Measurements from ENCODE around the gene ARID2.

ARID2 gene

GRCh38 chr12:45827974-45828373, 98.5 kb downstream of the ARID2 start:
- Histone ChIP-seq H3F3A (ENCODE audit: insufficient read depth) (peaks cover 9% of the 10 kb centered on the region; the same call in 1 of the 2 replicates), H3K79me2 (ENCODE audit: insufficient read depth, low read length) (no peaks in the 10 kb centered on the region)

GRCh38 chr12:45828402-45828801, 98.9 kb downstream of the ARID2 start:
- Histone ChIP-seq H2AFZ (ENCODE audit: low read depth, low read length, severe bottlenecking) (no peak overlapping the region), H3K4me2 (ENCODE audit: low read depth, low read length, poor library complexity, severe bottlenecking) (no peak overlapping the region), H3K27ac (ENCODE audit: low read depth, low read length) (no peak overlapping the region), H3F3A (ENCODE audit: insufficient read depth) (peaks cover 9% of the 10 kb centered on the region; the same call in 1 of the 2 replicates), H4K20me1 (ENCODE audit: low read depth, low read length) (no peaks in the 10 kb centered on the region), H3K9me2 (replicated peaks; ENCODE audit: insufficient read depth, low read length) (no peaks in the 10 kb centered on the region), H3K9ac (ENCODE audit: low read length) (no peak overlapping the region), H3K79me2 (ENCODE audit: insufficient read depth, low read length) (no peaks in the 10 kb centered on the region), H3K4me3 (ENCODE audit: insufficient read depth, low read length, poor library complexity, severe bottlenecking) (no peak overlapping the region), H3K27me3 (ENCODE audit: low read length) (no peaks in the 10 kb centered on the region), H3K36me3 (ENCODE audit: low read length) (peaks cover 19% of the 10 kb centered on the region), H3K9me3 (ENCODE audit: insufficient read depth, low read length) (no peaks in the 10 kb centered on the region)
- TF ChIP-seq EZH2phosphoT487 (conservative IDR thresholded peaks at IDR 0.05; ENCODE audit: low read length), result no peak

More at GRCh38 chr12:45827974-45828373, 98.5 kb downstream of the ARID2 start:
- H3K9me2 ChIP-seq (replicated peaks; ENCODE audit: insufficient read depth, low read length), result no peaks in the 10 kb centered on the region
- no peak overlapping the region for H3K4me2 ChIP-seq (ENCODE audit: low read depth, low read length, poor library complexity, severe bottlenecking)
- H3K9me3 ChIP-seq (ENCODE audit: insufficient read depth, low read length), result no peaks in the 10 kb centered on the region
- H3K27me3 ChIP-seq (ENCODE audit: low read length), result no peaks in the 10 kb centered on the region
- no peak overlapping the region for H3K27ac ChIP-seq (ENCODE audit: low read depth, low read length)
- H3K36me3 ChIP-seq (ENCODE audit: low read length), result peaks cover 19% of the 10 kb centered on the region
- TF ChIP-seq CTCF (IDR thresholded peaks at IDR 0.05; ENCODE audit: insufficient read depth, low read length, poor library complexity, severe bottlenecking) (no peak), EZH2phosphoT487 (conservative IDR thresholded peaks at IDR 0.05; ENCODE audit: low read length) (no peak)
- no peaks in the 10 kb centered on the region for H4K20me1 ChIP-seq (ENCODE audit: low read depth, low read length)
- no peak overlapping the region for H3K4me3 ChIP-seq (ENCODE audit: insufficient read depth, low read length, poor library complexity, severe bottlenecking)
- no peak overlapping the region for H2AFZ ChIP-seq (ENCODE audit: low read depth, low read length, severe bottlenecking)
- no peak overlapping the region for H3K9ac ChIP-seq (ENCODE audit: low read length)

- H3K27ac ChIP-seq (ENCODE audit: low read depth, low read length), result no peak overlapping the region
- no peaks in the 10 kb centered on the region for H4K20me1 ChIP-seq (ENCODE audit: low read depth, low read length)
- TF ChIP-seq EZH2phosphoT487 (conservative IDR thresholded peaks at IDR 0.05; ENCODE audit: low read length), result no peak
- TF ChIP-seq CTCF (IDR thresholded peaks at IDR 0.05; ENCODE audit: insufficient read depth, low read length, poor library complexity, severe bottlenecking), result no peak
- H3K9ac ChIP-seq (ENCODE audit: low read length), result no peak overlapping the region
- no peak overlapping the region for H3K4me2 ChIP-seq (ENCODE audit: low read depth, low read length, poor library complexity, severe bottlenecking)
- H3K9me2 ChIP-seq (replicated peaks; ENCODE audit: insufficient read depth, low read length), result no peaks in the 10 kb centered on the region
- H2AFZ ChIP-seq (ENCODE audit: low read depth, low read length, severe bottlenecking), result no peak overlapping the region
- no peaks in the 10 kb centered on the region for H3K79me2 ChIP-seq (ENCODE audit: insufficient read depth, low read length)
- H3K4me3 ChIP-seq (ENCODE audit: insufficient read depth, low read length, poor library complexity, severe bottlenecking), result no peak overlapping the region
- peaks cover 9% of the 10 kb centered on the region; the same call in 1 of the 2 replicates for H3F3A ChIP-seq (ENCODE audit: insufficient read depth)
- H3K9me3 ChIP-seq (ENCODE audit: insufficient read depth, low read length), result no peaks in the 10 kb centered on the region
- peaks cover 12% of the 10 kb centered on the region for H3K36me3 ChIP-seq (ENCODE audit: low read length)
- H3K27me3 ChIP-seq (ENCODE audit: low read length), result no peaks in the 10 kb centered on the region
Measured at GRCh38 chr12:45831590-45831989, 102.1 kb downstream of the ARID2 start.

GRCh38 chr12:45833401-45833800, 103.9 kb downstream of the ARID2 start:
- Histone ChIP-seq H3K27ac (ENCODE audit: low read depth, low read length) (no peak overlapping the region), H2AFZ (ENCODE audit: low read depth, low read length, severe bottlenecking) (no peak overlapping the region), H3K9ac (ENCODE audit: low read length) (no peak overlapping the region), H3K36me3 (ENCODE audit: low read length) (peaks cover 24% of the 10 kb centered on the region), H4K20me1 (ENCODE audit: low read depth, low read length) (no peaks in the 10 kb centered on the region), H3K4me2 (ENCODE audit: low read depth, low read length, poor library complexity, severe bottlenecking) (no peak overlapping the region), H3K9me3 (ENCODE audit: insufficient read depth, low read length) (no peaks in the 10 kb centered on the region), H3K4me3 (ENCODE audit: insufficient read depth, low read length, poor library complexity, severe bottlenecking) (no peak overlapping the region), H3K79me2 (ENCODE audit: insufficient read depth, low read length) (no peaks in the 10 kb centered on the region), H3K27me3 (ENCODE audit: low read length) (no peaks in the 10 kb centered on the region), H3F3A (ENCODE audit: insufficient read depth) (no peaks in the 10 kb centered on the region), H3K9me2 (replicated peaks; ENCODE audit: insufficient read depth, low read length) (no peaks in the 10 kb centered on the region)
- TF ChIP-seq EZH2phosphoT487 (conservative IDR thresholded peaks at IDR 0.05; ENCODE audit: low read length) (no peak), CTCF (IDR thresholded peaks at IDR 0.05; ENCODE audit: insufficient read depth, low read length, poor library complexity, severe bottlenecking) (no peak)

Measured in SU-DHL-6 (cell line).